ENCODE results near the gene PCYOX1L. TPM values are rescaled to one million over a fixed set of nuclear protein-coding genes. Genes with fewer than 3 reads are reported as not detected.

The PCYOX1L gene
- total and polyA plus RNA-seq, 2 of the 8 experiments (the other 6 are each of a cell fraction or from before 2014, with no cell fraction given) = 6.8 to 17.2 TPM

- TF ChIP-seq CHD7 (IDR thresholded peaks at IDR 0.05; ENCODE audit: insufficient replicate concordance, low read length) (no peak), POLR2AphosphoS5 (IDR thresholded peaks at IDR 0.05; ENCODE audit: low read depth, low read length) (no peak), JUN (IDR thresholded peaks at IDR 0.05; ENCODE audit: low read depth, low read length) (no peak), KDM1A (IDR thresholded peaks at IDR 0.05; ENCODE audit: borderline replicate concordance, low read length) (no peak), POU5F1 (IDR thresholded peaks at IDR 0.05; ENCODE audit: low read depth, low read length) (no peak), BACH1 (IDR thresholded peaks at IDR 0.05; ENCODE audit: low read length) (no peak), HDAC2 (IDR thresholded peaks at IDR 0.05; ENCODE audit: borderline replicate concordance in 1 of 2, low read depth in 2 of 2, low read length in 2 of 2) (no peak), POLR2A (IDR thresholded peaks at IDR 0.05; ENCODE audit: control extremely low read depth in 1 of 2, low read depth in 2 of 2, low read length in 2 of 2) (no peak)
These were observed 24.8 kb downstream of the PCYOX1L start (continued) for GRCh38 chr5:149382517-149383220.
